H9 (cell line): ENCODE results near the gene RAB39A. TPM values are rescaled to one million over a fixed set of nuclear protein-coding genes. Genes with fewer than 3 reads are reported as not detected.

Source experiments
- DNase-seq: peaks from one replicate; pipeline ENCODE4 v3.0.0-alpha.2; 2017
- H2AFZ ChIP-seq: one replicate; pipeline ENCODE4 v1.6.1; 2013; ENCODE audit warnings: mild to moderate bottlenecking, low read length, control low read depth, moderate library complexity
- H2AK5ac ChIP-seq: 2 replicates; pipeline ENCODE4 v1.6.1; 2013; ENCODE audit warnings: low read length, control low read depth, mixed read lengths; ENCODE audit not compliant: insufficient read length
- H2BK120ac ChIP-seq: one replicate; pipeline ENCODE4 v1.6.1; 2013; ENCODE audit warnings: low read depth, mild to moderate bottlenecking, low read length, control low read depth, inconsistent platforms; ENCODE audit not compliant: poor library complexity, severe bottlenecking
- H2BK12ac ChIP-seq: 2 replicates; pipeline ENCODE4 v1.6.1; 2013; ENCODE audit warnings: low read length, control low read depth, mixed read lengths, low read depth; ENCODE audit not compliant: insufficient read length
- H2BK15ac ChIP-seq: 2 replicates; pipeline ENCODE4 v1.6.1; 2013; ENCODE audit warnings: low read depth, low read length, control low read depth
- H2BK20ac ChIP-seq: one replicate; pipeline ENCODE4 v1.6.1; 2013; ENCODE audit warnings: low read depth, mild to moderate bottlenecking, low read length, control low read depth, inconsistent platforms; ENCODE audit not compliant: poor library complexity, severe bottlenecking
- H2BK5ac ChIP-seq: 2 replicates; pipeline ENCODE4 v1.6.1; 2013; ENCODE audit warnings: low read length, control low read depth, mixed read lengths; ENCODE audit not compliant: insufficient read length
- H3K14ac ChIP-seq: 2 replicates; pipeline ENCODE4 v1.6.1; 2013; ENCODE audit warnings: low read length, control low read depth; ENCODE audit not compliant: insufficient read depth
- H3K18ac ChIP-seq: 2 replicates; pipeline ENCODE4 v1.6.1; 2013; ENCODE audit warnings: low read depth, mild to moderate bottlenecking, mixed read lengths, low read length, control low read depth; ENCODE audit not compliant: insufficient read length
- H3K23ac ChIP-seq: 2 replicates; pipeline ENCODE4 v1.6.1; 2013; ENCODE audit warnings: low read length, control low read depth, mixed read lengths, low read depth; ENCODE audit not compliant: insufficient read length
- H3K23me2 ChIP-seq: 2 replicates; pipeline ENCODE4 v1.6.1; 2013; ENCODE audit warnings: low read depth, mild to moderate bottlenecking, mixed read lengths, low read length, control low read depth; ENCODE audit not compliant: insufficient read length, poor library complexity, severe bottlenecking
- H3K27ac ChIP-seq: 2 replicates; pipeline ENCODE4 v1.5.1; 2013; ENCODE audit warnings: low read length, control low read depth, mixed read lengths, low read depth; ENCODE audit not compliant: insufficient read length
- H3K27me3 ChIP-seq: 2 replicates; pipeline ENCODE4 v1.6.1; 2013; ENCODE audit warnings: low read length, control low read depth, inconsistent platforms; ENCODE audit not compliant: insufficient read depth
- H3K4ac ChIP-seq: 2 replicates; pipeline ENCODE4 v1.6.1; 2013; ENCODE audit warnings: low read depth, mild to moderate bottlenecking, control low read depth, inconsistent platforms, low read length, moderate library complexity
- H3K4me1 ChIP-seq: 2 replicates; pipeline ENCODE4 v1.6.1; 2013; ENCODE audit warnings: low read length, control low read depth, inconsistent platforms; ENCODE audit not compliant: insufficient read depth
- H3K4me2 ChIP-seq: 2 replicates; pipeline ENCODE4 v1.6.1; 2013; ENCODE audit warnings: low read length, control low read depth, mixed read lengths; ENCODE audit not compliant: insufficient read length, insufficient read depth
- H3K56ac ChIP-seq: 2 replicates; pipeline ENCODE4 v1.6.1; 2013; ENCODE audit warnings: low read depth, mild to moderate bottlenecking, mixed read lengths, low read length, control low read depth; ENCODE audit not compliant: insufficient read length
- H3K79me1 ChIP-seq: 2 replicates; pipeline ENCODE4 v1.6.1; 2013; ENCODE audit warnings: low read depth, mild to moderate bottlenecking, moderate library complexity, low read length, control low read depth, inconsistent platforms; ENCODE audit not compliant: insufficient read depth, poor library complexity, severe bottlenecking
- H3K79me2 ChIP-seq: 2 replicates; pipeline ENCODE4 v1.6.1; 2013; ENCODE audit warnings: low read length, control low read depth, inconsistent platforms; ENCODE audit not compliant: insufficient read depth
- H3K9ac ChIP-seq: 2 replicates; pipeline ENCODE4 v1.6.1; 2013; ENCODE audit warnings: low read length, control low read depth, mixed read lengths; ENCODE audit not compliant: insufficient read length; ENCODE audit errors: extremely low read depth
- H3K9me3 ChIP-seq: one replicate; pipeline ENCODE4 v1.6.1; 2013; ENCODE audit warnings: low read depth, low read length, inconsistent platforms; ENCODE audit not compliant: control insufficient read depth
- H3T11ph ChIP-seq: one replicate; pipeline ENCODE4 v1.6.1; 2013; ENCODE audit warnings: mild to moderate bottlenecking, low read length, control low read depth, inconsistent platforms
- H4K20me1 ChIP-seq: one replicate; pipeline ENCODE4 v1.6.1; 2013; ENCODE audit not compliant: control insufficient read depth, insufficient read length, insufficient read depth
- H4K5ac ChIP-seq: 2 replicates; pipeline ENCODE4 v1.6.1; 2013; ENCODE audit warnings: low read depth, mild to moderate bottlenecking, mixed read lengths, low read length, control low read depth; ENCODE audit not compliant: insufficient read length
- H4K8ac ChIP-seq: replicated peaks from 2 replicates; pipeline ENCODE4 v1.6.1; 2013; ENCODE audit warnings: low read length, control low read depth, mixed read lengths, low read depth; ENCODE audit not compliant: insufficient read length
- H4K91ac ChIP-seq: 2 replicates; pipeline ENCODE4 v1.6.1; 2013; ENCODE audit warnings: low read depth, mild to moderate bottlenecking, moderate library complexity, mixed read lengths, low read length, control low read depth; ENCODE audit not compliant: insufficient read length
- H3K27ac Mint-ChIP-seq, 3 experiments: 2 replicates in 2 of 3; 3 replicates in 1 of 3; pipeline ENCODE4 v1.8.0; 2020 to 2021; ENCODE audit warnings: mixed read lengths in 3 of 3, mild to moderate bottlenecking in 1 of 3, moderate library complexity in 1 of 3
- H3K27me3 Mint-ChIP-seq: 2 replicates; pipeline ENCODE4 v1.8.0; 2021; ENCODE audit warnings: low read depth, mild to moderate bottlenecking, moderate library complexity, mixed read lengths
- H3K36me3 Mint-ChIP-seq, 3 experiments: 2 replicates in 2 of 3; 3 replicates in 1 of 3; pipeline ENCODE4 v1.8.0; 2020 to 2021; ENCODE audit warnings: low read depth in 3 of 3, mixed read lengths in 3 of 3; ENCODE audit not compliant: insufficient read depth in 1 of 3
- H3K4me1 Mint-ChIP-seq, 2 experiments: 2 replicates each; pipeline ENCODE4 v1.8.0; 2020; ENCODE audit warnings: mixed read lengths in 2 of 2
- H3K4me3 Mint-ChIP-seq, 2 experiments: 2 replicates in 1 of 2; 3 replicates in 1 of 2; pipeline ENCODE4 v1.8.0; 2020 to 2021; ENCODE audit warnings: mild to moderate bottlenecking in 2 of 2, mixed read lengths in 2 of 2, moderate library complexity in 1 of 2
- H3K9me3 Mint-ChIP-seq, 2 experiments: 2 replicates in 1 of 2; 3 replicates in 1 of 2; pipeline ENCODE4 v1.8.0; 2020; ENCODE audit warnings: mild to moderate bottlenecking in 2 of 2, mixed read lengths in 2 of 2, moderate library complexity in 1 of 2
- CTCF ChIP-seq: fragments of 200-600 bp; sonication (generic); conservative IDR thresholded peaks from 3 replicates; pipeline ENCODE4 v1.8.0; 2021; ENCODE audit warnings: antibody characterized with exemption, mild to moderate bottlenecking
- WGBS: extraction: QIAGEN DNeasy Blood & Tissue Kit; methylation state at CpG from one replicate; pipeline ENCODE4 v1.1.7; 2013; ENCODE audit warnings: missing lambda C conversion rate, low lambda C conversion rate, mixed read lengths; ENCODE audit not compliant: insufficient read length; ENCODE audit errors: extremely low coverage; 5-methylcytosine and 5-hydroxymethylcytosine counted together
- total RNA-seq: library from RNA; stranded (reverse); gene quantifications from 2 replicates; pipeline ENCODE4 v1.2.1, GENCODE V29; 2021

RAB39A gene
- total RNA-seq, 1 experiment from 2014 or later, result 9.7 TPM

- Histone ChIP-seq H2BK15ac (no peak overlapping the region), H2BK12ac (no peak overlapping the region), H3K4ac (no peak overlapping the region), H3K14ac (no peak overlapping the region), H3K4me1 (no peaks in the 10 kb centered on the region), H3K9ac (no peak overlapping the region), H4K5ac (no peak overlapping the region), H4K8ac (no peak overlapping the region), H4K20me1 (no peaks in the 10 kb centered on the region), H2BK120ac (no peak overlapping the region), H3K79me2 (no peaks in the 10 kb centered on the region), H3T11ph (no peak overlapping the region), H2AK5ac (no peak overlapping the region), H3K27ac (no peak overlapping the region), H2BK20ac (no peak overlapping the region), H3K27me3 (no peaks in the 10 kb centered on the region), H2AFZ (no peak overlapping the region), H2BK5ac (no peak overlapping the region), H3K18ac (no peak overlapping the region), H3K23me2 (no peaks in the 10 kb centered on the region), H3K56ac (no peak overlapping the region), H3K9me3 (no peaks in the 10 kb centered on the region), H4K91ac (no peak overlapping the region), H3K4me2 (no peak overlapping the region), H3K23ac (no peak overlapping the region), H3K79me1 (no peaks in the 10 kb centered on the region)
- Mint-ChIP-seq H3K27me3 (no peaks in the 10 kb centered on the region), H3K4me1 (peaks cover 0 to 18% of the 10 kb centered on the region in 2 experiments; a peak in 3 of 4 replicates), H3K36me3 (peaks cover 4 to 21% (median 15%) of the 10 kb centered on the region in 3 experiments; a peak in 5 of 7 replicates), H3K9me3 (no peaks in the 10 kb centered on the region), H3K27ac (no peak overlapping the region), H3K4me3 (no peak overlapping the region)
- DNase-seq, result no peak
- no peak for TF ChIP-seq CTCF
- no CpG with 5 or more reads among the region's 3 CpGs for WGBS
Measured at GRCh38 chr11:107961480-107961879, 33.2 kb downstream of the RAB39A start.
